NCI-H510A (cell line): ENCODE measurements around the gene MCCD1.
"Not testable (repeated sequence)": the region's sequence is repeated elsewhere in the genome, so short reads cannot be mapped to it uniquely, and the experiment has no call there.

ENCODE experiments used
- DNase-seq: peaks from one replicate; lab custom pipeline; 2025; lab: John Stamatoyannopoulos, UW

The MCCD1 gene, protein sequence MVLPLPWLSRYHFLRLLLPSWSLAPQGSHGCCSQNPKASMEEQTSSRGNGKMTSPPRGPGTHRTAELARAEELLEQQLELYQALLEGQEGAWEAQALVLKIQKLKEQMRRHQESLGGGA

GRCh38 chr6:31528821-31529328 is at the start of gene MCCD1:
Gene MCCD1, plus strand, starts transcription at chr6:31528962. Its CDS starts 53 bp downstream, at chr6:31529015.
- no peak for DNase-seq

DNA sequence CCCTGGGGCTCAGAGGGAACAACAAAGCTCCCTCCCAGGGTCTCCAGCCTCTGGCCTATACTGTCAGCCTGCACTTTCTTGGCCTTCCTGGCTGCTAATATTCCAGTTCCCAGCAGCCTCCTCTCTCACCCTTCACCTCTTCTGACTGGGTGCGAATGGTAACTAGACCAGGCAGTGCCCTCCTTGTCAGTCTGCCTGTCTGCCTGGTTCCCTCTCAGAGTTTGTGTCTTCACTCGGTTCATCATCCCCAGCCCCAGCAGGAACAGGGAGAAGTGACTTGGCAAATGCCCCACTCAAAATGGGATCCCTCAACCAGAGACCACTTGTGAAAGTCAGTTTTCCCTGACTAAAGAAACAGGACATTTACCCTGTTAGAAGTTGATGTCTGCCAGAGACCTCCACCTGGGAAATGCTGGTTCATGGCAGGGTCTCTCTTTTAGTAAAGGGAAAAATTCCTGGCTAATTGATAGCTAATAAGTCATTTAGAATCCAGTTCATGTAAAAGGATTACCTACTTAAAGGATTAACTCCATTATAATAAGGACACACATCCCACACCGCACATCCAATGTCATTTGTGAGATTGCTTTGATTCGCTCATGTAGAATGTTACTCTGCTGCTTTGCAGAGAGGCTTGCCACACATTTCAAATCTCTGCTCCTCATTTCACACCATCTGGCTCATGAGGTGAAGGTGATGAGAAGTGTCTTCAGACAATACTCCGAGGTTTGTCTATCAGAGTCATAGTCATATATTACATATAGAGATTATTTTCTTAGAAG is 49.4 kb upstream of the MCCD1 start:
- no peak for DNase-seq

- DNase-seq = no peak
These were observed 48.7 kb upstream of the MCCD1 start for GRCh38 chr6:31479933-31480535.

DNA sequence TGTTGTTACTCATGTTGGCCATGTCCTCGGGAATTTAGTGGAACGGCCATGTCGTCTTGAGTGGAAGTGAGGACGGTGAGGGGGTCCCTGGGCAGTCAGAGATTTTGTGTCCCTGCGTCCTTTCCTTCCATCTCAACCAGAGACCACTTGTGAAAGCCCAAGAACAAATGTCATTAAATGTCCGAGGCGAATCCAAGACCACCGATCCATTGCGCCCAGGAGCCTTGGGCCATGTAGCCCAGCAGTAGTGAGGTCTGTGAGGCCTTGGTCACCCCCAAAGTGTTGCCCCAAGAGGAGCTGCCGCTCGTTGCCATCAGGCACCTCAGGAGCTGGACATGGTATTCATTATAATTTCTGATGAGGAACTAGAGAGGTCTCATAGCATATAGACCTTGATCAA is 48.2 kb upstream of the MCCD1 start:
- DNase-seq = no peak

- DNase-seq = no peak
These were observed 45.4 kb upstream of the MCCD1 start for GRCh38 chr6:31483392-31483791.

- DNase-seq = no peak
These were observed 43.7 kb upstream of the MCCD1 start for GRCh38 chr6:31485055-31485454.

DNA sequence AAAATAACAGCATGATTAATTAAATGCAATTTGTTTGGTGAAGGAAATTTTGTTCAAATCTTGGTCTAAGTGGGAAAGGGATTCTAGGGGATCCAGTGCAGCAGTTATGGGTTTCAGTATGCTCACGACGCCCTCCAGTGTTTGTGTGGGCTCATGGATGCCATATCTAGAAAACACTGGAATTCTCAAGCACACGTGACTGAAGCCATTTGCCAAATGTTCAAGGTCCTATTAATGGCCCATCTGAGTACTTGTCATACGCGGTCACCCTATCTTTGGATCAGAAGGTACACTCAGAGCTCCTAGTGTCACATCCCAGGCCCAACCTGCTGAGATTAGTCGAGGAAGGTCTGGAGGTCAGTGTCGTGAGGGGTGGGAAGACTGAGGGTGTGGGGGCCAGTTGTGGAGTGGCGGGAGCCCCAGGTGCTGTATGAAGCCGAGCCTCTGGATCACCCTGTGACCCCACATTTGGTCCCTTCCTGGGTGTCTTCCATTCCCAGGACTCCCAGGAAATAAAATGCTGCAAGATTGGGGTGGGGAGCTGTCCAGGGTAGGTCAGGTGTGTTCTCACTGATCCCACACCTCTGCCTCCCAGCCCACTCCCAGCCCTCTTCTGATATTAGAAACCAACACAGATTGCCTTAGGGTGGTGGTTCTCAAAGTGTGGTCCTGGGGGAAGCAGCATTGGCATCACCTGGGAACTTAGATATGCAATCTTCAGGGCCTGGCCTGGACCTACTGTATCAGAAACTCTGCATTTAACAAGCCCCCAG is 42.5 kb upstream of the MCCD1 start:
- not testable (repeated sequence) for DNase-seq

DNA sequence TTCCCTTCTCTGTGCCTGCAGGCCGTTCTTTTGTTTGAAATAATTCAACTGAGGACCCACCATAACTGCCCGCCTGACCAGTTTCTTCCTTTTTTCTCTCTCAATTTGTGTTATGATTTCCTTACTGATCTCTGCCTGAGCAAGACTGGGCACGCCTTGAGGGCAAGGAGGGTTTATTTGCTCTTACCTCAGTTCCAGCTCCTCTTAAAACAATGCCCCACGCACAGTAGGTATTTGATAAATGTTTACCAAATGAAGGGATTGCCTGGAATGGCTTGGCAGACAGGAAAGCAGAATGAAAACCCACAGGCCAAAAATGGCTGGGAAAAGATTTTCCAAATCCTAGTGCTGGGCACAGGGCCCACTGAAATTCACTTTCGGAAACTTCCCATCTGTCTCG is 41.1 kb upstream of the MCCD1 start:
- DNase-seq = not testable (repeated sequence)

DNA sequence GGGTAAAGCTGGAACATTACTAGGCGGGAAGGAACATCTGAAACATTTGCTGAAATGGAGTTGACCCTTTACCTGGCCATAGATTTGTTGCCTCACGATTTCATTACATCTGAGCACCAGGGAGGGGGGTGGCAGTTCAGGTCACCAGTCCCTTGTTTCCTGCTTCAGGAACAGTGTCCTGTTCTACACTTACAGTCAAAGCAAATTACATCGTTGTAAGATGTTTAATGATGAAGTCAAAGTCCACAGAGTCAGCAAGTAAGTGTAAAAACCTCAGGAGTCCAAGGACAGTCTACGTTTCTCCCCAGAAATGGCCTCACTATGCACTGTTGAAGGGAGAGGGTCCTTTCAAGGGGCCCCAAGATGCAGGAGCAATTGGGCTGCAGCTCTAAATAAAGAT is 39.7 kb upstream of the MCCD1 start:
- DNase-seq = no peak

GRCh38 chr6:31490115-31490873 is 38.5 kb upstream of the MCCD1 start:
- no peak for DNase-seq

GRCh38 chr6:31493550-31493874 is 35.2 kb upstream of the MCCD1 start:
- DNase-seq = not testable (repeated sequence)

- DNase-seq = peak; percentile 55
These were observed 34.7 kb upstream of the MCCD1 start for GRCh38 chr6:31493875-31494694.

- no peak for DNase-seq
These were observed 33.2 kb upstream of the MCCD1 start for GRCh38 chr6:31495580-31495979.

GRCh38 chr6:31496826-31497225 is 31.9 kb upstream of the MCCD1 start:
- DNase-seq = not testable (repeated sequence)

- DNase-seq = no peak
These were observed 31.0 kb upstream of the MCCD1 start, which contains the start of gene MICB for GRCh38 chr6:31497531-31498476. Gene MICB, plus strand, starts transcription at chr6:31498145. Its CDS starts 49 bp downstream, at chr6:31498194.

GRCh38 chr6:31498748-31499147 is 30.0 kb upstream of the MCCD1 start:
- DNase-seq = no peak

DNA sequence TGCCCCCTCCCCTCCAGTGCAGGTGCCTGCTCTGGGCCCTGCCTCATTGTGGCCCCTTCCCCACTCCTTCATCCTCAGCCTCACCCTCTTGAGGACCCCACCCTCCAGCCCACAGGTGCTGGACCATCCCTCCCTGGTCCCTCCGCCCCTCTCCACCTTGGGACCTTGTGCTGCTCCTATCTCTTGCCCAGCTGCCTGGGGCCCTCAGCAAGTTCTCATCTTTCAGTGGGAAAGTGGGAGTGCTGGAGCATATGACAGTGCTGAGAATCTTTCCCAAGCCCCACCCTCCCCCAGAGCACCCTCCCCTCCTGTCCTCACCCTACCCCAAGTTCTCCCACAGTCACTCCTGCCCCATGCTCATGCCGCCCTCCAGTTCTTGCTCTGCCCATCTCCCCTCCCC is 29.1 kb upstream of the MCCD1 start:
- DNase-seq = not testable (repeated sequence)

DNA sequence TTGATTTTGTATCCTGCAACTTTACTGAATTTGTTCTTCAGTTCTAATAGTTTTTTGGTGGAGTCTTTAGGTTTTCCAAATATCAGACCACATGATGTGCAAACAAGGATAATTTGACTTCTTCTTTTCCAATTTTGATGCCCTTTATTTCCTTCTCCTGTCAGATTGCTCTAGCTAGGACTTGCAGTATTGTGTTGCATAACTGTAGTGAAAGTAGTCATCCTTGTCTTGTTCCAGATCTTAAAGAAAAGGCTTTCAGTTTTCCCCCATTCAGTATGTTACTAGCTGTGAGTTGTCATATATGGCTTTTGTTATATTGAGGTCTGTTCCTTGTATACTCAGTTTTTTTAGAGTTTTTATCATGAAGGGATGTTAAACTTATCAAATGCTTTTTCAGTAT is 26.2 kb upstream of the MCCD1 start:
- no peak for DNase-seq

DNA sequence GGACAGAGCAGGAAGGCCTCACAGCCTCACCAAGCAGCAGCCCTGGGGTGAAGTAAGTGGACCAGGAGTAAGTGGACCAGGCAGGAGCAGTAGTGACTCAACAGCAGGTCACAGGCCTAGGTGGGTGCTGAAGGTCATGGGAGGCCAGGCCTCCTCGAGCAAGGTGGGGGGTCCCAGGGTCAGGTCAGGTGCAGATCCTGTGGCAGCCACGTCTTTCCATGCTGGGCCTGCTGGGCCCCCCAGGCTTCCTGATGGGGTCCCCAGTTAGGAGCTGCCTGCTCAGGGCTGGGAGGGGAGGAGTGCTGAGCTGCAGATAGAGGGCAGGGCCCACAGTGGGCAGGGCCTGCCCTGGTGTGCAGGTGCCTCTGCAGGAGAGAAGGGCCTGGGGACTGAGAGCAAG is 19.7 kb upstream of the MCCD1 start:
- not testable (repeated sequence) for DNase-seq

DNA sequence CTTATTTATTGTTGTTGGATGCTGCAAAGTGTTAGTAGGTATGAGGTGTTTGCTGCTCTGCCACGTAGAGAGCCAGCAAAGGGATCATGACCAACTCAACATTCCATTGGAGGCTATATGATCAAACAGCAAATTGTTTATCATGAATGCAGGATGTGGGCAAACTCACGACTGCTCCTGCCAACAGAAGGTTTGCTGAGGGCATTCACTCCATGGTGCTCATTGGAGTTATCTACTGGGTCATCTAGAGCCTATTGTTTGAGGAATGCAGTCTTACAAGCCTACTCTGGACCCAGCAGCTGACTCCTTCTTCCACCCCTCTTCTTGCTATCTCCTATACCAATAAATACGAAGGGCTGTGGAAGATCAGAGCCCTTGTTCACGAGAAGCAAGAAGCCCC is 18.8 kb upstream of the MCCD1 start:
- no peak for DNase-seq
